ENCODE measurements around the gene TAF1.
"Not testable (repeated sequence)": the region's sequence is repeated elsewhere in the genome, so short reads cannot be mapped to it uniquely, and the experiment has no call there.

TAF1 gene

GRCh38 chrX:71509289-71509688 is 143.1 kb downstream of the TAF1 start:
- DNase-seq = no peak

- DNase-seq = no peak
Measured at GRCh38 chrX:71510161-71510560, 144.0 kb downstream of the TAF1 start.

DNA sequence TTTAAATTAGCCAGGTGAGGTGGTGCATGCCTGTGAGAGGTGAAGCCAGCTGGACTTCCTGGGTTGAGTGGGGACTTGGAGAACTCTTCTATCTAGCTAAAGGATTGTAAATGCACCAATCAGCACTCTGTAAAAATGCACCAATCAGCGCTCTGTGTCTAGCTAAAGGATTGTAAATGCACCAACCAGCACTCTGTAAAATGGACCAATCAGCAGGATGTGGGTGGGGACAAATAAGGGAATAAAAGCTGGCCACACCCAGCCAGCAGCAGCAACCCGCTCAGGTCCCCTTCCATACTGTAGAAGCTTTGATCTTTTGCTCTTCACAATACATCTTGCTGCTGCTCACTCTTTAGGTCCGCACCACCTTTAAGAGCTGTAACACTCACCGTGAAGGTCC is 147.6 kb downstream of the TAF1 start:
- DNase-seq = not testable (repeated sequence)

DNA sequence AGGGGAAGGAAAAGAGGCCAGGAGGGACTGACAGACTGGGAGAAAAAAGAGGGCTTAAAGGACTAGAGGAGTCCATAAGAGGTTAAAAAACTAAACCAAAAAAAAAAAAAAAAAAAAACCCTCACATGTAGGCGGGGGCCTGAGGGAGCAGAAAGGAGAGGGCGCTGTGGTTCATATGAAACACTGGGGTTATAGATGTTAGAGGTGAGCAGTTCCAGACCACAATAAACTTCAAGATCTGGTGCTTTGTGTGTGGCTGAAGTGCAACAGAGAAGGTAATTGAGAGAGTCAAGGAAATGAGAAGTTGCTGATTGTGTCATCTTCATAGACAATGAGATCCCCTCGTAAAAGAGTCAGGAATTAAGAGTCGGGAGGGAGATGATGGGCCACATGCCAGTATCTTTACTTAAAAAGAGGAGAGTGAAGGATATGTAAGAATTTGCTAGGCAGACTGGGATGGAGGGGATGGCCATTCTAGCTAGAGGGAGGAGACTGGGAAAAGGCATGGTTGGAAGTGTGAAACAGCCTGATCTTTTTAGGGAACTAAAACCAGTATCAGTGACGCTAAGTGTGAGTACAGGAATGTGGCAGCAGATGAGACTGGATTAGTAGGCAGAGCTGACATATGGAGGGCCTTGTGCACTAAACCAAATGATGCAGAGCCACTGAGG is 148.3 kb downstream of the TAF1 start:
- no peak for DNase-seq

DNA sequence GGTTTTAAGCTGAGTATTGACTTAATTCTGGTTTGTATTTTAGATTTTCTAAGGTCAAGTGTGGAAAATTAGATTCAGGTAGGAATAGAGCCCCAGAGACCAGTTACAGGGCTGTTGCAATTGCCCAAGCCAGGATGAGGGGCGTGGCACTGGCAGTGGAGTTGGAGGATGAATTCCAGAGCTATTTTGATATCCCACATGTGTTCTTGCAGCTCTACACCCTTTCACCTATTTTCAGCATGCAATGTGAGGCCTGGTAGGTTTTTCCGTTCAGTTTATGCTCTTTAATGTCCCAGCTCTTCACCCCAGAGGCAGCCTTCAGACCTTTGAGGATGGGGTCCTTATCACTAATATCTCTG is 148.9 kb downstream of the TAF1 start:
- no peak for DNase-seq

All from NCI-H1048 (cell line).